Activated CD4-positive, alpha-beta memory T cell treated with anti-CD3 and anti-CD28 coated beads, Interleukin-2, amount 10 ng/mL, durations not matched to agents 7 days and 5 days (primary cell): ENCODE data around the gene VPS13C. TPM values are rescaled to one million over a fixed set of nuclear protein-coding genes. Genes with fewer than 3 reads are reported as not detected.

Experiments
- CTCF ChIA-PET: fragments of 350-600 bp; sonication (Branson Sonifier 250); formaldehyde crosslinking; loops from one replicate; lab custom pipeline; 2021; ENCODE audit warnings: antibody characterized with exemption, inconsistent platforms; lab: Charles Lee
- POLR2A ChIA-PET: fragments of 350-600 bp; sonication (Branson Sonifier 250); formaldehyde crosslinking; loops from one replicate; lab custom pipeline; 2021; ENCODE audit warnings: antibody characterized with exemption; lab: Charles Lee
- DNase-seq: peaks from one replicate; pipeline ENCODE4 v3.0.0-alpha.2; 2020
- H3K27ac Mint-ChIP-seq: one replicate; pipeline ENCODE4 v1.8.0; 2021; ENCODE audit warnings: mild to moderate bottlenecking, mixed read lengths
- H3K27me3 Mint-ChIP-seq: one replicate; pipeline ENCODE4 v1.8.0; 2021; ENCODE audit warnings: mixed read lengths
- H3K36me3 Mint-ChIP-seq: one replicate; pipeline ENCODE4 v1.8.0; 2021; ENCODE audit warnings: low read depth, mixed read lengths
- H3K4me1 Mint-ChIP-seq: one replicate; pipeline ENCODE4 v1.8.0; 2021; ENCODE audit warnings: mixed read lengths
- H3K4me3 Mint-ChIP-seq: one replicate; pipeline ENCODE4 v1.8.0; 2021; ENCODE audit warnings: mild to moderate bottlenecking, mixed read lengths
- H3K9me3 Mint-ChIP-seq: one replicate; pipeline ENCODE4 v1.8.0; 2021; ENCODE audit warnings: mixed read lengths
- total RNA-seq, 2 experiments: library from RNA; stranded (reverse); gene quantifications; one replicate each; pipeline ENCODE4 v1.2.3, GENCODE V29; 2021

The VPS13C gene
- total RNA-seq, 2 experiments from 2014 or later = 63.6 to 76.7 TPM

GRCh38 chr15:61857169-61857829, 202.9 kb downstream of the VPS13C start:
- Mint-ChIP-seq H3K27ac (no peak overlapping the region), H3K4me3 (no peak overlapping the region), H3K9me3 (no peaks in the 10 kb centered on the region), H3K27me3 (no peaks in the 10 kb centered on the region), H3K4me1 (peaks cover 4% of the 10 kb centered on the region), H3K36me3 (peaks cover 13% of the 10 kb centered on the region)
- POLR2A ChIA-PET = interaction anchor here (0.9 kb wide), 1 partner anchor 203 kb away, joined by 4 read pairs; the partner anchor contains the start of gene VPS13C
- CTCF ChIA-PET = interaction anchor here (0.6 to 2.6 kb wide), 6 partner anchors 12 to 203 kb away, joined by 3 to 7 read pairs (median 4); partner anchors contain the start of gene VPS13C
- no peak for DNase-seq

GRCh38 chr15:61856295-61856694, 204.0 kb downstream of the VPS13C start:
- DNase-seq = no peak
- peaks cover 4% of the 10 kb centered on the region for H3K4me1 Mint-ChIP-seq
- H3K27me3 Mint-ChIP-seq = no peaks in the 10 kb centered on the region
- no peak overlapping the region for H3K27ac Mint-ChIP-seq
- ChIA-PET POLR2A (no interaction called here), CTCF (interaction anchor here (0.6 to 2.6 kb wide), 6 partner anchors 11 to 204 kb away, joined by 3 to 7 read pairs (median 4); partner anchors contain the start of gene VPS13C)
- H3K4me3 Mint-ChIP-seq = no peak overlapping the region
- no peaks in the 10 kb centered on the region for H3K9me3 Mint-ChIP-seq
- peaks cover 22% of the 10 kb centered on the region for H3K36me3 Mint-ChIP-seq

GRCh38 chr15:61853195-61853594, 207.1 kb downstream of the VPS13C start:
- Mint-ChIP-seq H3K4me1 (peaks cover 4% of the 10 kb centered on the region), H3K27ac (no peak overlapping the region), H3K36me3 (peaks cover 22% of the 10 kb centered on the region), H3K27me3 (no peaks in the 10 kb centered on the region), H3K4me3 (no peak overlapping the region), H3K9me3 (no peaks in the 10 kb centered on the region)
- ChIA-PET POLR2A (no interaction called here), CTCF (interaction anchor here (1.6 to 1.9 kb wide), 2 partner anchors 19 to 24 kb away, joined by 4 to 8 read pairs; no protein-coding TSS in a partner anchor)
- no peak for DNase-seq

GRCh38 chr15:61851955-61852354, 208.3 kb downstream of the VPS13C start:
- H3K27ac Mint-ChIP-seq = no peak overlapping the region
- H3K36me3 Mint-ChIP-seq = peaks cover 22% of the 10 kb centered on the region
- no peaks in the 10 kb centered on the region for H3K27me3 Mint-ChIP-seq
- no peak for DNase-seq
- peaks cover 4% of the 10 kb centered on the region for H3K4me1 Mint-ChIP-seq
- ChIA-PET CTCF (interaction anchor here (1.3 kb wide), 1 partner anchor 17 kb away, joined by 3 read pairs; no protein-coding TSS in a partner anchor), POLR2A (no interaction called here)
- no peaks in the 10 kb centered on the region for H3K9me3 Mint-ChIP-seq
- H3K4me3 Mint-ChIP-seq = no peak overlapping the region

- peaks cover 3% of the 10 kb centered on the region for H3K27me3 Mint-ChIP-seq
- peaks cover 18% of the 10 kb centered on the region for H3K36me3 Mint-ChIP-seq
- ChIA-PET CTCF (no interaction called here), POLR2A (no interaction called here)
- no peaks in the 10 kb centered on the region for H3K9me3 Mint-ChIP-seq
- no peaks in the 10 kb centered on the region for H3K4me1 Mint-ChIP-seq
- no peak for DNase-seq
- H3K27ac Mint-ChIP-seq = no peak overlapping the region
- no peak overlapping the region for H3K4me3 Mint-ChIP-seq
Measured at GRCh38 chr15:61849447-61849846, 210.8 kb downstream of the VPS13C start.

- peak; percentile 32 for DNase-seq
- Mint-ChIP-seq H3K9me3 (no peaks in the 10 kb centered on the region), H3K27me3 (peaks cover 11% of the 10 kb centered on the region), H3K4me3 (no peak overlapping the region), H3K4me1 (peaks cover 21% of the 10 kb centered on the region), H3K36me3 (no peaks in the 10 kb centered on the region), H3K27ac (no peak overlapping the region)
- ChIA-PET CTCF (no interaction called here), POLR2A (interaction anchor here (1.3 kb wide), 1 partner anchor 13 kb away, joined by 5 read pairs; no protein-coding TSS in a partner anchor)
Measured at GRCh38 chr15:61841466-61841865, 218.8 kb downstream of the VPS13C start.

- ChIA-PET POLR2A (no interaction called here), CTCF (interaction anchor here (1.7 kb wide), 1 partner anchor 231 kb away, joined by 4 read pairs; no protein-coding TSS in a partner anchor)
- Mint-ChIP-seq H3K9me3 (no peaks in the 10 kb centered on the region), H3K27me3 (peaks cover 10% of the 10 kb centered on the region), H3K4me1 (peaks cover 21% of the 10 kb centered on the region), H3K27ac (no peak overlapping the region), H3K4me3 (no peak overlapping the region), H3K36me3 (no peaks in the 10 kb centered on the region)
- no peak for DNase-seq
Measured at GRCh38 chr15:61840090-61840489, 220.2 kb downstream of the VPS13C start.

- Mint-ChIP-seq H3K27me3 (peaks cover 10% of the 10 kb centered on the region), H3K9me3 (no peaks in the 10 kb centered on the region), H3K36me3 (no peaks in the 10 kb centered on the region), H3K4me3 (no peak overlapping the region), H3K4me1 (peaks cover 21% of the 10 kb centered on the region), H3K27ac (no peak overlapping the region)
- ChIA-PET POLR2A (no interaction called here), CTCF (interaction anchor here (1.7 kb wide), 1 partner anchor 232 kb away, joined by 4 read pairs; no protein-coding TSS in a partner anchor)
- DNase-seq = no peak
Measured at GRCh38 chr15:61839546-61839945, 220.7 kb downstream of the VPS13C start.

GRCh38 chr15:61835496-61836106, 224.6 kb downstream of the VPS13C start:
- peak; percentile 60 for DNase-seq
- Mint-ChIP-seq H3K27ac (no peak overlapping the region), H3K4me1 (peaks cover 16% of the 10 kb centered on the region), H3K36me3 (no peaks in the 10 kb centered on the region), H3K27me3 (peaks cover 11% of the 10 kb centered on the region), H3K4me3 (no peak overlapping the region), H3K9me3 (no peaks in the 10 kb centered on the region)
- CTCF ChIA-PET = interaction anchor here (0.6 to 3.5 kb wide), 13 partner anchors 10 to 668 kb away, joined by 3 to 93 read pairs (median 4); no protein-coding TSS in a partner anchor
- POLR2A ChIA-PET = no interaction called here

- Mint-ChIP-seq H3K36me3 (no peaks in the 10 kb centered on the region), H3K9me3 (no peaks in the 10 kb centered on the region), H3K4me1 (peaks cover 11% of the 10 kb centered on the region), H3K27ac (no peak overlapping the region), H3K27me3 (peaks cover 11% of the 10 kb centered on the region), H3K4me3 (no peak overlapping the region)
- CTCF ChIA-PET = interaction anchor here (0.6 to 3.5 kb wide), 16 partner anchors 11 to 667 kb away, joined by 3 to 93 read pairs (median 4); no protein-coding TSS in a partner anchor
- no peak for DNase-seq
- POLR2A ChIA-PET = no interaction called here
Measured at GRCh38 chr15:61835029-61835428, 225.2 kb downstream of the VPS13C start.

GRCh38 chr15:61834076-61834697, 226.1 kb downstream of the VPS13C start:
- peaks cover 6% of the 10 kb centered on the region for H3K4me1 Mint-ChIP-seq
- H3K27ac Mint-ChIP-seq = no peak overlapping the region
- POLR2A ChIA-PET = no interaction called here
- no peaks in the 10 kb centered on the region for H3K36me3 Mint-ChIP-seq
- H3K4me3 Mint-ChIP-seq = no peak overlapping the region
- CTCF ChIA-PET = interaction anchor here (0.6 to 3.5 kb wide), 40 partner anchors 8 to 1472 kb away, joined by 3 to 93 read pairs (median 4); partner anchors contain the start of gene VPS13C
- peaks cover 9% of the 10 kb centered on the region for H3K27me3 Mint-ChIP-seq
- H3K9me3 Mint-ChIP-seq = no peaks in the 10 kb centered on the region
- peak; percentile 75 for DNase-seq

- POLR2A ChIA-PET = no interaction called here
- Mint-ChIP-seq H3K4me1 (peaks cover 6% of the 10 kb centered on the region), H3K27ac (no peak overlapping the region), H3K4me3 (no peak overlapping the region), H3K36me3 (no peaks in the 10 kb centered on the region), H3K9me3 (no peaks in the 10 kb centered on the region), H3K27me3 (peaks cover 6% of the 10 kb centered on the region)
- CTCF ChIA-PET = interaction anchor here (1.0 to 2.0 kb wide), 2 partner anchors 79 to 665 kb away, joined by 4 to 7 read pairs; no protein-coding TSS in a partner anchor
- no peak for DNase-seq
Measured at GRCh38 chr15:61832223-61832622, 228.0 kb downstream of the VPS13C start.
